Endothelial cell of umbilical vein (primary cell): Measurements from ENCODE around the gene PRRT1B. TPM values are rescaled to one million over a fixed set of nuclear protein-coding genes. Genes with fewer than 3 reads are reported as not detected.

Experiments
- BruUV-seq: library from RNA; stranded (reverse); fragments of 400-500 nt; replicated peaks from 2 replicates; lab custom pipeline; 2021; lab: Mats Ljungman, UMichigan
- CTCF ChIA-PET: fragments of 300-600, 350-600 bp; sonication (Branson Sonifier 250); formaldehyde crosslinking; loops from one replicate; lab custom pipeline; 2021; ENCODE audit warnings: antibody characterized with exemption, inconsistent platforms; lab: Charles Lee
- POLR2A ChIA-PET: fragments of 300-600, 350-600 bp; sonication (Branson Sonifier 250); formaldehyde crosslinking; loops from one replicate; lab custom pipeline; 2021; ENCODE audit warnings: antibody characterized with exemption, inconsistent platforms; lab: Charles Lee
- DNase-seq: peaks from one replicate; pipeline ENCODE4 v3.0.0-alpha.2; 2011; ENCODE audit warnings: low read depth, low spot score
- FAIRE-seq: peaks from 2 replicates; lab custom pipeline; 2011; peaks lifted over from hg19 to GRCh38; lab: Jason Lieb, UNC
- H2AFZ ChIP-seq: 2 replicates; pipeline ENCODE4 v1.6.0; 2012; ENCODE audit warnings: low read depth, low read length, control low read depth, inconsistent platforms
- H3K27ac ChIP-seq: 2 replicates; pipeline ENCODE4 v1.5.1; 2011; ENCODE audit warnings: low read depth, mild to moderate bottlenecking, control low read depth, low read length, moderate library complexity; ENCODE audit not compliant: insufficient read depth
- H3K27me3 ChIP-seq, 2 experiments: 2 replicates each; pipeline versions ENCODE4 v1.6.0 to v1.6.1; 2011; ENCODE audit warnings: low read length in 2 of 2, mixed read lengths in 1 of 2; ENCODE audit not compliant: control insufficient read depth in 2 of 2, insufficient read depth in 2 of 2
- H3K36me3 ChIP-seq, 2 experiments: 2 replicates in 1 of 2; 3 replicates in 1 of 2; pipeline ENCODE4 v1.5.1; 2011; ENCODE audit warnings: low read length in 2 of 2, mild to moderate bottlenecking in 1 of 2, moderate library complexity in 1 of 2; ENCODE audit not compliant: control insufficient read depth in 2 of 2, insufficient read depth in 2 of 2; ENCODE audit errors: extremely low read depth in 1 of 2
- H3K4me1 ChIP-seq: 3 replicates; pipeline ENCODE4 v1.5.1; 2011; ENCODE audit warnings: mild to moderate bottlenecking, low read length; ENCODE audit not compliant: control insufficient read depth, insufficient read depth; ENCODE audit errors: extremely low read depth
- H3K4me2 ChIP-seq: 2 replicates; pipeline ENCODE4 v1.6.1; 2011; ENCODE audit warnings: low read length, control low read depth, mixed read lengths; ENCODE audit not compliant: insufficient read depth
- H3K4me3 ChIP-seq, 3 experiments: fragments of 200-600 bp in 1 of 3; sonication (generic), shearing (Covaris generic) in 1 of 3; replicated peaks in 1 of 3; 2 replicates each; pipeline ENCODE4 v1.5.1; 2011 to 2016; ENCODE audit warnings: control low read depth in 3 of 3, low read length in 3 of 3, mild to moderate bottlenecking in 2 of 3, inconsistent platforms in 1 of 3, low read depth in 1 of 3, moderate library complexity in 1 of 3; ENCODE audit not compliant: insufficient read depth in 1 of 3
- H3K79me2 ChIP-seq: 2 replicates; pipeline ENCODE4 v1.6.0; 2012; ENCODE audit warnings: low read length, inconsistent platforms; ENCODE audit not compliant: control insufficient read depth, insufficient read depth
- H3K9ac ChIP-seq: replicated peaks from 2 replicates; pipeline ENCODE3; 2011; ENCODE audit warnings: low read length, control low read depth; ENCODE audit not compliant: insufficient read depth; ENCODE audit errors: extremely low read depth
- H3K9me1 ChIP-seq: replicated peaks from 3 replicates; pipeline ENCODE4 v1.6.0; 2011; ENCODE audit warnings: mild to moderate bottlenecking, low read length; ENCODE audit not compliant: control insufficient read depth, insufficient read depth; ENCODE audit errors: extremely low read depth
- H3K9me3 ChIP-seq: replicated peaks from 2 replicates; pipeline ENCODE4 v1.5.1; 2012; ENCODE audit warnings: low read length, inconsistent platforms; ENCODE audit not compliant: control insufficient read depth, insufficient read depth
- H4K20me1 ChIP-seq: replicated peaks from 2 replicates; pipeline ENCODE3; 2011; ENCODE audit warnings: mild to moderate bottlenecking, low read length; ENCODE audit not compliant: control insufficient read depth, insufficient read depth; ENCODE audit errors: extremely low read depth
- CTCF ChIP-seq, 2 donors: IDR thresholded peaks; 1 replicate in 1 of 2; 2 replicates in 1 of 2; pipeline ENCODE4 v1.5.1; 2011; ENCODE audit warnings: low read length in 2 of 2, mild to moderate bottlenecking in 2 of 2, moderate library complexity in 2 of 2, control low read depth in 1 of 2, inconsistent platforms in 1 of 2, low read depth in 1 of 2; ENCODE audit not compliant: insufficient read depth in 1 of 2; ENCODE audit errors: extremely low read depth in 1 of 2
- EZH2 ChIP-seq: IDR thresholded peaks from 2 replicates; pipeline ENCODE4 v1.6.1; 2012; ENCODE audit warnings: borderline replicate concordance, low read depth, mild to moderate bottlenecking, moderate library complexity, low read length, inconsistent platforms; ENCODE audit not compliant: severe bottlenecking
- FOS ChIP-seq: IDR thresholded peaks from 2 replicates; pipeline ENCODE4 v1.6.1; 2011; ENCODE audit warnings: mild to moderate bottlenecking, low read length, moderate library complexity, borderline replicate concordance; ENCODE audit not compliant: insufficient read depth
- GATA2 ChIP-seq: IDR thresholded peaks from 2 replicates; pipeline ENCODE4 v1.7.0; 2011; ENCODE audit warnings: low read depth, mild to moderate bottlenecking, moderate library complexity, mixed read lengths, low read length; ENCODE audit not compliant: insufficient read length, insufficient read depth
- MAX ChIP-seq: IDR thresholded peaks from 2 replicates; pipeline ENCODE4 v1.6.1; 2011; ENCODE audit not compliant: insufficient read depth, insufficient read length
- MYC ChIP-seq: IDR thresholded peaks from one replicate; pipeline ENCODE4 v1.6.1; 2011; ENCODE audit warnings: mild to moderate bottlenecking, low read depth, low read length
- POLR2A ChIP-seq: IDR thresholded peaks from 2 replicates; pipeline ENCODE4 v1.6.1; 2012; ENCODE audit warnings: low read depth, mild to moderate bottlenecking, control low read depth, low read length
- POLR2AphosphoS5 ChIP-seq: IDR thresholded peaks from 2 replicates; pipeline ENCODE4 v1.6.1; 2012; ENCODE audit warnings: low read depth, mild to moderate bottlenecking, control low read depth, low read length, moderate library complexity; ENCODE audit not compliant: insufficient read depth
- dilution Hi-C: fragments of 300-500 bp; cut with MboI; formaldehyde crosslinking; loops from one replicate; pipeline ENCODE4 v1.15.0; 2019; ENCODE audit warnings: low sequenced_read_pairs; ENCODE audit not compliant: extremely low pct_ligation_motif_present
- intact Hi-C: fragments of 100-400 bp; cut with micrococcal nuclease; formaldehyde crosslinking; loops from one replicate; pipeline ENCODE4 v1.10.0; 2022
- polyA plus RNA-seq, 4 experiments: library from polyadenylated mRNA; depleted of rRNA in 3 of 4; stranded (reverse) in 3 of 4; unstranded in 1 of 4; fragments of >200 nt; gene quantifications; 2 replicates each; pipeline versions ENCODE4 v1.2.1 to v1.2.3, GENCODE V29; 2011 to 2012; ENCODE audit warnings: missing spikeins in 1 of 4
- total RNA-seq: library from RNA; stranded (reverse); gene quantifications from 2 replicates; pipeline ENCODE4 v1.2.3, GENCODE V29; 2021

Gene PRRT1B
- total and polyA plus RNA-seq, 2 donors (not counting 3 experiments of a cell fraction or from before 2014, with no cell fraction given): not detected

- Histone ChIP-seq H3K4me2 (no peak overlapping the region), H3K4me3 (no peak overlapping the region), H3K27ac (no peak overlapping the region), H3K36me3 (peaks cover 5 to 48% of the 10 kb centered on the region in 2 experiments), H3K9ac (no peak overlapping the region), H3K9me3 (no peaks in the 10 kb centered on the region), H3K4me1 (peaks cover 14% of the 10 kb centered on the region), H3K9me1 (no peaks in the 10 kb centered on the region), H3K79me2 (no peaks in the 10 kb centered on the region), H2AFZ (no peak overlapping the region), H4K20me1 (no peaks in the 10 kb centered on the region), H3K27me3 (no peaks in the 10 kb centered on the region)
- intact Hi-C loops (no loop called here), dilution Hi-C loops (no loop called here)
- TF ChIP-seq MYC (no peak), POLR2A (no peak), EZH2 (no peak), GATA2 (no peak), MAX (no peak), POLR2AphosphoS5 (no peak), FOS (no peak)
- BruUV-seq: no TSS peak
- no peak for DNase-seq
- FAIRE-seq: no peak
- CTCF ChIA-PET: interaction anchor here (1.3 kb wide), 1 partner anchor 143 kb away, joined by 4 read pairs; no protein-coding TSS in a partner anchor
- POLR2A ChIA-PET: no interaction called here
Observed at GRCh38 chr9:131597246-131597645, 51.9 kb downstream of the PRRT1B start.

GRCh38 chr9:131598121-131598520 is 52.8 kb downstream of the PRRT1B start:
- no peak for DNase-seq
- H3K4me1 ChIP-seq: peaks cover 14% of the 10 kb centered on the region
- no peak for TF ChIP-seq CTCF (IDR thresholded peaks at IDR 0.05; ENCODE audit: extremely low read depth in 1 of 2, insufficient read depth in 1 of 2, low read depth in 1 of 2, low read length in 2 of 2)
- BruUV-seq: no TSS peak
- FAIRE-seq: no peak
- no peaks in the 10 kb centered on the region for H4K20me1 ChIP-seq
- no peaks in the 10 kb centered on the region for H3K9me1 ChIP-seq
- no peaks in the 10 kb centered on the region for H3K9me3 ChIP-seq
- peaks cover 5 to 53% of the 10 kb centered on the region in 2 experiments for H3K36me3 ChIP-seq
- H3K9ac ChIP-seq: no peak overlapping the region
- intact Hi-C loops (no loop called here), dilution Hi-C loops (no loop called here)
- H3K79me2 ChIP-seq: no peaks in the 10 kb centered on the region
- H2AFZ ChIP-seq: no peak overlapping the region
- CTCF ChIA-PET: interaction anchor here (1.0 to 1.3 kb wide), 4 partner anchors 10 to 142 kb away, joined by 3 to 4 read pairs (median 4); no protein-coding TSS in a partner anchor
- POLR2A ChIA-PET: no interaction called here
- no peak overlapping the region for H3K27ac ChIP-seq
- H3K27me3 ChIP-seq: no peaks in the 10 kb centered on the region
- H3K4me3 ChIP-seq: no peak overlapping the region
- no peak overlapping the region for H3K4me2 ChIP-seq
